NT2/D1 (cell line): Measurements from ENCODE around the gene FKBP15.

Experiments
- SUZ12 ChIP-seq: IDR thresholded peaks from 2 replicates; pipeline ENCODE4 v1.6.1; 2011; ENCODE audit not compliant: insufficient read length, insufficient read depth; ENCODE audit errors: extremely low read depth
- YY1 ChIP-seq: IDR thresholded peaks from 2 replicates; pipeline ENCODE4 v1.6.1; 2011; ENCODE audit not compliant: insufficient read length, insufficient read depth
- ZNF274 ChIP-seq: IDR thresholded peaks from 2 replicates; pipeline ENCODE4 v1.6.1; 2011; ENCODE audit warnings: mild to moderate bottlenecking, low read depth, low read length

DNA sequence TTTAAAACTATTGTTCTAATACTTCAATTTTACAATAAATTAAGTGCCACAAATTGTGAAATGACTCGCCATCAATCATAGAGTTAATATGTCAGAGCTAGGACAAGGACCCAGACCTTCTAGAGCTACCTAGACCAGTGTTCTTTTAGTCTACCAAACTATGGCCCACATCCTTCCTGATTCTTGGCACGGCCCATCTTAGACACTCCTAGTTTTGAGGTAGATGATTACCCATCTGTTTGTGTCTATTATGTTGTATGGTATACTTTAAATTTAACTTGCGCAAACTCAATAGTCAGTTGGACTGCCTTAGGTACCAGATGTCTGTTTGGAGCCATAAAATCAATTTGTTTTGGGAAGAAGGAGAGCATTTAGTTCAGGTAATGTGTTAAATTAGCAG is 36.8 kb upstream of the FKBP15 start:
- TF ChIP-seq ZNF274 (no peak), YY1 (no peak), SUZ12 (no peak)
